ENCODE measurements around the gene GPR156. TPM values are rescaled to one million over a fixed set of nuclear protein-coding genes. Genes with fewer than 3 reads are reported as not detected.
"Not testable (repeated sequence)": the region's sequence is repeated elsewhere in the genome, so short reads cannot be mapped to it uniquely, and the experiment has no call there.

Gene GPR156
- polyA plus RNA-seq, 1 donor = 2.7 TPM

DNA sequence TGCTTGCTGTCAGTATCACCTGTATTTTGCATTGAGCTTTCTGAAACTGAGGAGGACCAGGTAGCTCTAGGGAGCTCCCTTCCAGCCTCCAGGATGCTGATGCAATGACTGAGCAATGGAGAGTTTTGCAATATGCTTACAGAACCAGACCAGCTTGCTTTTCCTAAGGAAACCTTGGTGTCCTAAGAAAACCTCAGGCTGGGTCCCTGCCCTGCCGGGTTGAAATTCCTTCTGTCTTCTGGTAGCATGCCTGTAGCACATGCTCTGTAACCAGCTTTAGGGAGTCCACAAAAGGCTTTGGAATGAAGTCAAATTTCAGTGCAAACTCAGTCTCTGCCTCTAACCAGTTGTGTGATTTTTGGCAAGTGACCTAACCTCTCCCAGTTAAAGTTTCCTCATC is 125.0 kb downstream of the GPR156 start:
- DNase-seq = no peak

DNA sequence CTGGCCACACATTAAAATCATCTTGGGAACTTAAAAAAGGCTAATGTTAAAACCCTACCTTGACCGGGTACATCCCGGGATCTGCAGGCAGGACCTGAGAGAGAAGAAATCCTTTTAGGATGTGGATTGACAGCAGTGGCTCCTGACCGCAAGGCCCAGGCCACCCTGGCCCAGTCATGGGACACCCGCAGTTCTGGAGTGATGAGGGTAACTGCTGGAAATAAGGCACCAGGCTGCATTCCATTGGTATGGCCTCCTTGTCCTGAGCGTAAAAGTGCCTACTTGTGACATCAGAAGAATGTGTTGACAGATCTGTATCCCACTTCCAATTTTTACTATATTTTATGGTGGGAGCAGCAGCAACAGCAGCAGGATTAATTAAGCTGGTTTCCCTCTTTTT is 127.3 kb downstream of the GPR156 start:
- DNase-seq = no peak

DNA sequence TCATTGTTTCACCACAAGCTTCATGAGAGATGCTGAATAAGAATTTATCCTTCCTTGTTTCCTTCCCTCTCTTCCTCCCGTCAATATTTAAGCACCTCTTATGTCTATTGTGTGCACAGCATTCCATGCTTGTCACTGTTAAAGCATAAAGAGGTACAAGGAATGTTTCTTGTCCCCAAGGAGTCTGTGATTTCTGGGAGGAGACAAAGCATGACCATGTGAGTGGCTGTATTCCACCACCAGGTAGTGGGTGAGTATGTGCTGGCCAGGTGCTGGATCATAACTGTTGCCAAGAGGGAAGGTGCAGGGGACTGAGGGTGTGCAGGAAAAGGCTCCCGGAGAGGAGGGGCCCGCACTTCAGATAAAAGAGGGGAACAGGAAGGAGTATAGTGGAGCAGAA is 127.9 kb downstream of the GPR156 start:
- DNase-seq = no peak

DNA sequence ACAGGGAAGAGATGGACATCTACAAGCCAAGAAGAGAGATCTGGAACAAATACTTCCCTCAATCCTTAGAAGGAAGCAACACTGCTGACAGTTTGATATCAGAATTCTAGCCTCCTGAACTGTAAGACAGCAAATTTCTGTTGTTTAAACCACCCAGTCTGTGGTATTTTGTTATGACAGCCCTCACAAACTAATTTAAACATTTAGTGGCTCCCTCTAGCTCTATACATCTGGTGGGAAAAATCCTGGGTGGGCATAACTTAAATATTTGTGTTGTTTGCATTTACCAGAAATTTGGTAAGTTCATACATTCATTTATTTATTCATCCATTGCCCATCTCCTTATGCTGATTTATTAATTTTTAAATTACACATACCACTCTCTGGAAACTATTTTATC is 128.3 kb downstream of the GPR156 start:
- no peak for DNase-seq

DNA sequence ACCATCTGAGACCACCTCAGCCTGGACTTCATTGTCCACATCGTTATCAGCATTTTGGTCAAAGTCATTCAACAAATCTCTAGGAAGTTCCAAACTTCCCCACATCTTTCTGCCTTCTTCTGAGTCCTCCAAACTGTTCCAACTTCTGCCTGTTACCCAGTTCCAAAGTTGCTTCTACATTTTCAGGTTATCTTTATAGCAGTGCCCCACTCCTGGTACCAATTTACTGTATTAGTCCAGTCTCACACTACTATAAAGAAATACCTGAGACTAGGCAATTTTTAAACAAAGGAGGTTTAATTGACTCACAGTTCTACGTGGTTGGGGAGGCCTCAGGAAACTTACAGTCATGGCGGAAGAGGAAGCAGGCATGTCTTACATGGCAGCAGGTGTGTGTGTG is 129.3 kb downstream of the GPR156 start:
- not testable (repeated sequence) for DNase-seq

DNA sequence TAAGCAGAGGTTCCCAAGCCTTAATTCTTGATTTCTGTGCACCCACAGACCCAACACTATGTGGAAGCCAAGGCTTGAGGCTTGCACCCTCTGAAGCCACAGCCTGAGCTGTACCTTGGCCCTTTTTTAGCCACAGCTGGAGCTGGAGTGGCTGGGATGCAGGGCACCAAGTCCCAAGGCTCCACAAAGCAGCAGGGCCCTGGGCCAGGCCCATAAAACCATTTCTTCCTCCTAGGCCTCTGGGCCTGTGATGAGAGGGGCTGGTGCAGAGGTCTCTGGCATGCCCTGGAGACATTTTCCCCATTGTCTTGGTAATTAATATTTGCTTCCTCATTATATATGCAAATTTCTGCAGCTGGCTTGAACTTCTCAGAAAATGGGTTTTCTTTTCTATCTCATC is 129.9 kb downstream of the GPR156 start:
- no peak for DNase-seq

DNA sequence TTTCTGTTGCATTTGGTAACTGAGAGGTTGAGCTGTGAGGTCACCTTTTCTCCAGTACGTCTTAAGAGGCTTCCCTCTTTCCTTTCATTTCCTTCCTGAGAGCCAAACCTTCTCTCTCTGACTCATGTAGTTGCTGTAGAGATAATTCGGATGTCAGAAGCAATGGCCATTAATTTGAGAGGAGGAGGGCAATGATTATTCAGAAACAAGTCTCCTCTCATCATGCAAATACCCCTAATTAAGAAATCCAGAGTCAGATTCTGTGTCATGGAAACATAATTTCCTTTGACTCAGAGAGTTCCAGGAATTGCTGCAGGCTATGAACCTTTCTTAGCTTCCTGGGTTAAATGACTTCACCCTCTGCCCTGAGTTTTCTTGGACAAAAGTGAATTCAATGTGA is 131.7 kb downstream of the GPR156 start:
- DNase-seq = no peak

DNA sequence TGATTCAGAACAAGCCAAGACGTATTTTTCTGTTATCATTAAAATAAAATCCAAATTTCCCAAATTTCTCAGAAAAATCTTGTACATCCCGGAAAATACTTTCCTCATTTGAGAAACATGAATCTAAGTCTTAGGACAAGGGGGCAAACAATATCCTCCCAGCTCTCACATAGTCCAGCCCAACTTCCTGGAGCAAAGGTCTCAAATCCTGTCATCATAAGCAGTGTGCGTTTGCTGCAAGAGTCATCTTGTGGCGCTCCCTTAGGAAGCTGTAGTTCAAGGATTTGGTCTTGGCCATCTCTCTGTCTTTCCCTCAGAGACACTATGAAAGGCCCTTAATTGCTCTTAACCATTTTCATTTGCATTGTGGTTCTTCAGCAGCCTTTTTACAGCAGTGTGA is 133.2 kb downstream of the GPR156 start:
- no peak for DNase-seq

DNA sequence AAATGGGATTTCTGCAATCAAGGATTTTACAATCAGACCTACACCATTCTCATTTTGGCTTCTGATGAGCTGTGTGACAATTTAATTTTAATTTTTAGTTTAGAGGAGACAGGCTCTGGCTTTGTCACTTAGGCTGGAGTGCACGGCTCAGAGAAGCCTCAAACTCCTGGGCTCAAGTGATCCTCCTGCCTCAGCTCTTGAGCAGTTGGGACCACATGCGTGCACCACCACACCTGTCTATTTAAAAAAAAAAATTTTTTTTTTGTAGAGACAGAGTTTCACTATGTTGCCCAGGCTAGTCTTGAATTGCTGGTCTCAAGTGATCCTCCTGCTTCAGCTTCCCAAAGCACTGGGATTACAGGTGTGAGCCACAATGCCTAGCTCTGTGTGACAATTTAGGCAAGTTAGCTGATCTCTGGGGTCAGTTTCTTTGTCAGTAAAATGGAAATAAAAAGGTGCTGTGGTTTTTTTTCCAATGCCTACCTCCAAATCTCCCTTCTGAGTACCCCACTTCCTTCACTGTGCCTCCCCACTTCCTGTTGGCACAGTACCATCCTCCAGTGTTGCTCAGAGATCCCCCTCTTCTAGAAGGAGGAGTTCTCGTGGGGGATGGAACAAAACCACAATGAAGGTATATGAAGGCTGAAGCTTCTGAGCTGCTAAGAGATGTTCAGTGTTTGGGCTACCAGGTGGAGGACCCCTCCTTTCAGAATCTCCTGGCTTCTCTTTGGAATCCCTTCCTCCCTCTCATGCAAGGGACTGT is 136.7 kb downstream of the GPR156 start:
- DNase-seq = no peak

DNA sequence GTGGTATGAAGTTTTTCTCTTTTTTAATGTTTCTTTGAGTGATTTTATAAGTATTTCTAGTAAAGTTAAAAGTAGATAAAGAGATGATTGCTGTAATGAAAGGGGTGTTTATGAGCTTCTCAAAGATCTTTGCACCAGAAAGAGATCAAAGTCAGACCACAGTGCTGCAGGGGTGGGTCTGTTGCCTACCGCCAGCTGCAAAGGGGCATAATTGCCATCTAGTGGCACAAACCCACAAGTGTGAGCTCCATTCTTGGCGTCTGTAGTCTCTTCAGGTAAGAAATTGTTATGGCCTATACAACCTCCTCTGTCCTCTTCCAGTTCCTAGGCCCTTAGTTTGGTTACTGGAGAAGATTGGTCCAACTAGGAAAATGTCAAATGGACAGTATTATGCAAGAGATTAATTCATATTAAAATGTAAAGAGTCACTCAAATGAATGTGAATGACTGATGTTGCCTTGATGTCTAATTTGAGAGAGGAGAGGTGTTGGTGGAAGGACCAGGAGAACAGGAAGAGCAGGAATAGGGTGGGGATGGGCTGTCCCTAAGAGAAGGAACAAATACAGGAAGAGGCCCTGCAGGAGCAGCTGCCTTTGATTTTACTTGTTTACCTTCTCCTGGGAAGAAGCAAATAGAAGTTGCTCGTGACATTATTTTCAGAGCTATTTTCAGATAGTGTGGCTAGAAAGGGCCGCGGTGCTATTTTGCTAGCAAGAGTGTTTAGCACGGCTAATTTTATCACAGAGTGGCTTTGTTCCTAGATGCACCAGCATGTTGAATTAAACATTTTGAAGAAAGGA is 137.8 kb downstream of the GPR156 start:
- no peak for DNase-seq

DNA sequence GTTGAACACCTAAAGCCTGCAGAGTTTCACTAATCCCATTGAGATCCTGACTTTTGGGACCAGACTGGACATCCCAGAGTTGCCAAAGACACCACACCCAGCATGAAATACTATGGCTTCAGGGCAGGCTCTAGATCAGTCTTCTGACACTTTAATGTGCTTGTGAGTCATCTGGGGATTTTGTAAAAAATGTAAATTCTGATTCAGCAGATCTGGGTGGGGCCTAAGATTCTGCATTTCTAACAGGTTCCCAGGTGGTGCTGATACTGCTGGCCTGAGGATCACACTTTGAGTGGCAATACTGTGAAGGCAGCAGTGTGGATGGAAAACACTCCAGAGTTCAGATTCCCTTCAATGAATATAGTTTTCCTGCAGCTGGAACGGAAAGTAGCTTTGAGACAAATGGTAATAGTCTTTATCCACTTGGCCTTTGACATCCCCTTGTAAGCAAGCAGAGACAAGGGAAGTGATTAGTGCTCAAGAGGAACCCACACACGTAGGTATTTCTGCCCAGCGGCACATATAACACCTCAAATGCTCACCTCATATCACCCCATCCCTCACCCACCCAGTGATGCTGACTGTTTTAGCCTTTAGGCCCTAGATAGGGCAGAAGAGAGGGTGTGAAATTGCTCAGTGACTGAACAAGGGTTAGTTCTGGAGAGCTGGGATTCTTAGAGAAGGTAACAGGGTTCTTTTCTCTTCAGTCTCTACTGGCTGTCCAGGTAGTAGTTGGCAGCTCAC is 139.3 kb downstream of the GPR156 start:
- no peak for DNase-seq

DNA sequence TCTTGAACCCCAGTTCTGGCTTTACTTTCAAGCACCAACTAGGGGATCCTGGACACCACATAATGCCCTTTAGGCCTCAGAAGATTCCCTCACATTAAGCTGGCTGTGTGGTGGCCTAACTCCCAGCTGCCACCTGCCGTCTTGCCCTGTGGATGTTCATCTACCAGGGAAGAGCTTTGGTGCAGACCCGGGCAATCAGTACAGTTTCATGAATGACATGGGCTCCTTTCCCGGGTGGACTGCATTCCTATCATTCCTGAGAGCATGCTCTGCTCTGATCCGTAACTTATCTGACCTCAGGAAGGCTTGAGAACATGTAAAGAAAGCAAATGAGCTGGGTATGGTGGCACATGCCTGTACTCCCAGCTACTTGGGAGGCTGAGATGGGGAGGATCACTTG is 140.8 kb downstream of the GPR156 start:
- DNase-seq = no peak

DNA sequence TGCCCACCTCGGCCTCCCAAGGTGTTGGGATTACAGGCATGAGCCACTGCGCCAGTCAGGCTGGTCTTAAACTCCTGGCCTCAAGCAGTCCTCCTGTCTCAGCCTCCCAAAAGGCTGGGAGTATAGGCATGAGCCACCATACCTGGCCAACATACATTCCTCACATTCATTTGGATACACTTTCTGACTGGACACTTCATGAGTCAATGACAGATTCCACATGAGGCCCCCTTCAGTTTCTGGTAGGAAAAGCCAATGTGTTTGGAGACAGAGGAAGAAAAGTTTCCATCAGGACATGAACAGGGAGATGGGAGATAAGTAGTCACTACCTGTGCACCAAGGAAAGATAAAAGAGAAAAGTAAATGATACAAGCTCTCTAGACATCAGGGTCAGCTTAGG is 141.3 kb downstream of the GPR156 start:
- DNase-seq = no peak

DNA sequence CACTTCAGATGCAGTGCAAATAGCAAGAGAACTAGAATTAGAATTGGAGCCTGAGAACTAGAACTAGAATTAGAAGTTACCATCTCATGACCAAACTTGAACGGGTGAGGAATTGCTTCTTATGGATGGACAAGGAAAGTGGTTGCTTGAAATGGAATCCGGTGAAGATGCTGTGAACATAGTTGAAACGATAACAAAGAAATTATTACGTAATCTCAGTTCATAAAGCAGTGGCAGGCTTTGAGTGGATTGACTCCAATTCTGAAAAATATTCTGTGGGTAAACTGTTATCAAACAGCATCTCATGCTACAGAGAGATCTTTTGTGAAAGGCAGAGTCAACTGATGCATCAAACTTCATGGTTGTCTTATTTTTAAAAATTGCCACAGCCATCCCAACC is 142.8 kb downstream of the GPR156 start:
- DNase-seq = no peak

DNA sequence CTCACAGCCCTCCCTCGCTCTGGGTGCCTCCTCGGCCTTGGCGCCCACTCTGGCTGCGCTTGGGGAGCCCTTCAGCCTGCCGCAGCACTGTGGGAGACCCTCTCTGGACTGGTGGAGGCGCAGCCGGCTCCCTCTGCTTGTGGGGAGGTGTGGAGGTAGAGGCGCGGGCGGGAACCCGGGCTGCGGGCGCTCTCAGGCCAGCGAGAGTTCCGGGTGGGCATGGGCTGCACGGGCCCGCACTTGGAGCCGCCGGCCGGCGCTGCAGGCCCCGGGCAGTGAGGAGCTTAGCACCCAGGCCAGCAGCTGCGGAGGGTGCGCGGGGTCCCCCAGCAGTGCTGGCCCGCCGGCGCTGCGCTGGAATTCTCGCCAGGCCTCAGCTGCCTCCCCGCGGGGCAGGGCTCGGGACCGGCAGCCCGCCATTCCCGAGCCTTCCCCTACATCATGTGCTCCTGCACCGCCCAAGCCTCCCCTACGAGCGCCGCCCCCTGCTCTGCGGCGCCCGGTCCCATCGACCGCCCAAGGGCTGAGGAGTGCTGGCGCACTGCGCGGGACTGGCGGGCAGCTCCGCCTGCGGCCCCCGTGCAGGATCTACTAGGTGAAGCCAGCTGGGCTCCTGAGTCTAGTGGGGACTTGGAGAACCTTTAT is 144.8 kb downstream of the GPR156 start:
- DNase-seq = no peak

DNA sequence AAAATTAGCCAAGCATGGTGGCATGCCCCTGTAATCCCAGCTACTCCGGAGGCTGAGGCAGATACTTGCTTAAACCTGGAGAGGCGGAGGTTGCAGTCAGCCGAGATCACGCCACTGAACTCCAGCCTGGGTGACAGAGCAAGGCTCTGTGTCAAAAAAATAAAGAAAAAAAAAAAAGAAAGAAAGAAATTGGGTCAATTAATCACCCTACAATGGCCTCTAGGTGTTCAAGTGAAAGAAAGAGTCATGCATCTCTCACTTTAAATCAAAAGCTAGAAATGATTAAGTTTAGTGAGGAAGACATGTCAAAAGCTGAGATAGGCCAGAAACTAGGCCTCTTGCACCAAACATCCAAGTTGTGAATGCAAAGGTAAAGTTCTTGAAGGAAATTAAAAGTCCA is 145.9 kb downstream of the GPR156 start:
- DNase-seq = no peak

DNA sequence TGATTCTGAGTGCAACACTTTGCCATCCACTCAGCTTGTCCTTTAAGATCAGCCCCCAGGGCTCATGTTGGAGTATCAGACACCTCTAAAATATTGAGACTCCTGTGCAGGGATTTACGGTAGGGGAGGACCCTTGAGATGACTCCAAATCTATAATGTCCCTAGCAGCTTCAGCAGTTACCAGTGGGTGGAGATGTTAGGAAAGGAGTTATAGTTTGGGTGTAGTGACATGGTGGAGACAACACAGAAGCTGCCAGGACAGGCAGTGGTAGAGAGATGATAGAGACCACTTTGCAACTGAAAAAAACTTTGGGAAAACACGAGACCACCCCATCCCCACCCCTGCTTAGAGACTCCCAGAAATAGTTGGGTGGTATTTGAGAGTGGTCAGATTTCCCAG is 147.5 kb downstream of the GPR156 start:
- DNase-seq = no peak

DNA sequence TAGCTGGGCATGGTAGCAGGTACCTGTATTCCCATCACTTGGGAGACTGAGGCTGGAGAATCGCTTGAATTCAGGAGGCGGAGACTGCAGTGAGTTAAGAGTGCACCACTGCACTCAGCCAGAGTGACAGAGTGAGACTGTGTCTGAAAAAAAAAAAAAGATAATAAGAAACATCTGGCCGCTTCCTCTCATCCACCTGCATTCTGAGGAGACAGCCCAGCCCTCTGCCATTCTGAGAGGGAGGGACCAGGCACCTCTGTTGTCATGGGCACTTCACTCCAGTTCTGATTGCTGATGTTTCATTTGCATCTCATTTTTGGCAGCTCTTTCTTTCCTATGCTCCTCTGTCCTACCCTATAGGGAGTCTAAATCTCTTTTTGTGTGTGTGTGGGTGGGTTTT is 154.4 kb downstream of the GPR156 start:
- DNase-seq = no peak

DNA sequence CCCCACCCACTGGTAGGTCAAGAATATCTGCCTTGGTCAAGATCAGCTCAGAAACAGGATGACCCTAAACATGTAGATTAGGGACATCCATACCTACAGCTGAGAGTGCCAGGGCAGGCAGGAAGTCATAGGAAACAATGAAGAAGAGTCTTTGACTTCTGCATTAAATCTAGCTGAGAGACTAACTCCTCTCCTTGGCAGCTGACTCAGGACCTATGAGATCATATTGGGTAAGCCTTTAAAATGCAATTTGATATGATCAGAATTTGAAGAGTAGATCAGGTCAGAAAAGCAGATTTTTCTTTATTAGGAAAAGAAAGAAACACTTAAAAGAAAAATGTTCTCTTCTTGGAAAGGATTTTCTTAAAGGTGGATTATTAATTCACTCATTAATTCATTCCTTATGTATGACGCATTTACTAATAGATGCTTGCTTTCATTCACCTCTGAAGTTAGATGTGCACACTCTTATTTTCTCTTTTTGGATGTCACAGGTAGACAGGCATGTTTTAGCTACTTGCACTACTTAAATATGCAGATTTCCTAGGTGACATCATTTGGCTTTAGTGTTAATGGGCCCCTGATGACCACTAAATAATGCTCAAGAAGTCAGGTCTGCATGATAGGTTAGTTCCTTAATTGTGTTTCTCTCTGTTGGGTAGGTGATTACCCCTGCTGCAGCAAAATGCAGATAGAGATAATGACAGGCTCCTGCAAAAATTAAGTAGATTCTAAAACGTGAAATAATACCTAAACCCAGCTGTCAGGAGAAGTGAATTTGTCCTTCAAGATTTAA is 155.1 kb downstream of the GPR156 start:
- no peak for DNase-seq

DNA sequence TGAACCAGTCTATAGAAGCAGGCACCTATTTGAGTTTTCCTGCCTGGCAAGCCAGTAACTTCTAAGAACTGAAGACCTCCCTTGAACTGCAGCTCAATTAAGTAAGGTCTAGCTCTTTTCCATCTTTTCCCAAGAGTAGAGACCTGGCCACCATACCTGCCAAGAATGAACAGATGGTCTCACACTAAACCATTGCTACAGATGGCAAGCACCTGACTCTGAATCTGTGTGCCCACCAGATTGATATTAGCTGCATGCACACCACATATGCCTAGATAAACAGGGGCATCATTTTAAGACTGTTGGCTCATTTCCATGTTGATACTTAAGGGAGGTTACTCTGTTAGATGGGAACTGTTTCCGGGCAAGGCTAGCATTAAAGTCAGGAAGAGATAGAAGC is 156.0 kb downstream of the GPR156 start:
- DNase-seq = no peak

DNA sequence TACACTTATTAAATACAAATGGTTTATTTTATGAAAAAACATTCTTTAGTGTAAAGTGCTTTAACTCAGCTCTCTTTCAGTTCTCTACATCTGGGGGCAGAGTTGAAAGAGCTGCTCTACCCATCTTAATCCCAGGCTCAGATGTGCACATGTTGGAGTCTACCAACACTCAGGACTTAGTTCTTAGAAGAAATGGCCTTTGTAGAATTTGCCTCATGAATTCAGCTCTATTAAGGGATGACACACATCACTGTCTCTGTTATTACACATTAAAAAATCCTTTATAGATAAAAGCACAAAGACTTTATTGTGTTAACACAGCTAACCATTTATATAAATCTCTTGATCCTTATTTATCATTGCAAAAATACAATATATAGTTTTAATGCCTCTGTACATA is 159.0 kb downstream of the GPR156 start:
- no peak for DNase-seq

DNA sequence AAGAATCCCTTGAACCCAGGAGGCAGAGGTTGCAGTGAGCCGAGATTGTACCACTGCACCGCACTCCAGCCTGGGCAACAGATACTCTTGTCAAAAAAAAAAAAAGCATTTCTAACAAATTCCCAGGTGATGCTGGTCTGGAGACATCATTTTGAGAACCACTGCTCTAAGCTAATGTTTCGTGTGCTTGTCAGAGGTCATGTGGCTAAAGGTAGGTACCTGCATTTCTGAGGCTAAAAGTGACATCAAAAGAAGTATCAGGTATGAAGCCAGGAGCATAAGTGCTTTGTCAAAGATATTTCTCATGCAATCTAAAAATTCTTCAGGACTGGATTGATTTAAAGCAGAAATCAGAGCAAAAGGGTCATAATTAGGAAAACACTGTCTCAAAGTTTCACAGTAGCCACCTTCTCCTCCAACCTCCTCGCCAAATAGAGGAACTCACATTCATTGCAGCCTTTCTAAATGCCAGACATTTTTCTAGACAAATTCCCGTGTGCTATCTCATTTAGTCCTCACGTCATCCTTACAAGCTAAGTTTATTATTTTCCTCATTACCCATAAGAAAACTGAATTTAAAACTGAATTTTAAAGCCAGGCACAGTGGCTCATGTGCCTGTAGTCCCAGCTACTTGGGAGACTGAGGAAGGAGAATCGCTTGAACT is 165.0 kb downstream of the GPR156 start:
- DNase-seq = no peak
